ENCODE results near the gene CWC15. TPM values are rescaled to one million over a fixed set of nuclear protein-coding genes. Genes with fewer than 3 reads are reported as not detected.

The CWC15 gene
- total and polyA plus RNA-seq, 2 of the 13 experiments (the other 11 are each of a cell fraction or from before 2014, with no cell fraction given): 27.6 to 61.2 TPM

DNA sequence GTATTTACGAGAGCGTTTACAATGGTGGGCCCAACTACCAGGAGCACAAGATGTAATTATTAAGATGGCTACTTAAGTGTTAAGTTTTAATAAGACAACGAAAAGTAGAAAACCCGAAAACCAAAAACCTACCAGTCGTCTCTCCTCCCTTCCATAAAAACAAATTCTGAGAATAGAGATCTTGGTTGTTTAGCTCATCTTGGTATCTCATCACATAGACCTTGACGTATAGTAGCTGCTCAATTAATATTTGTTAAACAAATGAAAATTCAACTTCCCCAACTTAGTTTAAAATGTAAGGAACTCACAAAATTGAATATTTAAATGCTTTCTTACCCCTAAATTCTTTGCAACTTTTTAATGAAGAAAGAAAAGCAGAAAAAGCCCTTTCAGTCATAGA lies 822 bp upstream of the CWC15 start:
- intact Hi-C loops (cut with micrococcal nuclease; ENCODE audit: unreplicated experiment) (loop anchor here (10.0 kb wide), 1 partner anchor 171 kb away; no protein-coding TSS in a partner anchor), in situ Hi-C loops (cut with HindIII; ENCODE audit: extremely low pct_ligation_motif_present, low pct_unique_long_range_greater_than_20kb) (no loop called here)
- no peak for ATAC-seq
- H3K4me1 ChIP-seq (ENCODE audit: insufficient read depth, low read length): peaks cover 25% of the 10 kb centered on the region
- ChIA-PET CTCF (ENCODE audit: low intra/inter-chr PET ratio, low total read pairs) (no interaction called here), POLR2A (interaction anchor here (1.3 to 2.2 kb wide), 4 partner anchors 93 to 816 kb away, joined by 3 to 42 read pairs (median 10); partner anchors contain the start of genes CEP57, ENDOD1, FAM76B and SRSF8)
- no peaks in the 10 kb centered on the region; the same call in 1 of the 2 replicates for H4K20me1 ChIP-seq (ENCODE audit: insufficient read depth, low read length)
- no peaks in the 10 kb centered on the region; a peak in 1 of 5 replicates for H3K27me3 ChIP-seq (ENCODE audit: control insufficient read depth in 1 of 2, insufficient read depth in 2 of 2, low read length in 2 of 2)
- 0 out of 2 replicates have a peak, but pooled peaks have one; percentile 12 for TF ChIP-seq ZFP82 (CRISPR knock-in tag; IDR thresholded peaks at IDR 0.05; ENCODE audit: borderline replicate concordance)
- no peak for TF ChIP-seq CEBPB (IDR thresholded peaks at IDR 0.05; ENCODE audit: borderline replicate concordance, low read depth, low read length)
- H3K9ac ChIP-seq (ENCODE audit: insufficient read depth, low read depth, low read length): peak overlapping the region; percentile 95
- FAIRE-seq: no peak
- WGBS (ENCODE audit: low lambda C conversion rate): 54% methylated on average over 6 of the region's 6 CpGs
- no TSS peak for BruUV-seq (replicated peaks)
- H3K79me2 ChIP-seq (ENCODE audit: insufficient read depth, low read length): peaks cover 17% of the 10 kb centered on the region
- DNase-seq (ENCODE audit: low spot score): no peak
- no peaks in the 10 kb centered on the region for H3K9me3 ChIP-seq (ENCODE audit: low read length)
- H3K4me3 ChIP-seq (replicated peaks in 1 of 3; ENCODE audit: insufficient read depth in 1 of 3, low read depth in 2 of 3, low read length in 3 of 3): peak overlapping the region; percentile 93 to 99 (median 97); a peak in 5 of 6 replicates
- peaks cover 3 to 22% of the 10 kb centered on the region in 2 experiments for H3K36me3 ChIP-seq (replicated peaks in 1 of 2; ENCODE audit: control insufficient read depth in 1 of 2, insufficient read depth in 2 of 2, low read length in 2 of 2)
- peak overlapping the region; percentile 93 for H2AFZ ChIP-seq (ENCODE audit: low read length)
- H3K4me2 ChIP-seq (ENCODE audit: low read depth, low read length): peak overlapping the region; percentile 57
- peak overlapping the region; percentile 81 for H3K27ac ChIP-seq (ENCODE audit: extremely low read length, insufficient read depth, low read length)

DNA sequence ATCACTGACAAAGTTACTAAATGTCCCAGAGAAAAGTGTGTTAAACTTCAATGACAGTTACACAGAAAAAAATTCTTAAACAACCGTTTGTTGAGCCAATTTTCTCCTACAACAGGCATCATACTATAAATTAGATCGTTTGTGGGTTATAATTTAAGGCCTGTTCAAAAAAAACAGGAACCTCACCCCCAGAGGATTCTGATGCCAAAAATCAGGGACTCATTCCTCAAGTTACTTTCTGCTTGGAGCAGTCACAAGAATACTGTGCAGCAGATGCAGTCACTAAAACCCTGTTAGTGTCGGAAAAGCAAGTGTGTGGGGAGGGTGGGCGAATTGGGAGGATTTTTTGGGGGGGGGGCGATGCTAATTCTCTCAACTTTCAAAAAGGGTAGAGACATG lies 657 bp downstream of the CWC15 start:
- H2AFZ ChIP-seq (ENCODE audit: low read length): no peak overlapping the region
- CTCF ChIA-PET (ENCODE audit: low intra/inter-chr PET ratio, low total read pairs): no interaction called here

More for the DNA sequence above, 657 bp downstream of the CWC15 start:
- Histone ChIP-seq H4K20me1 (ENCODE audit: insufficient read depth, low read length) (no peaks in the 10 kb centered on the region; the same call in 1 of the 2 replicates), H3K9me3 (ENCODE audit: low read length) (no peaks in the 10 kb centered on the region), H3K9ac (ENCODE audit: insufficient read depth, low read depth, low read length) (peak overlapping the region; percentile 95), H3K36me3 (replicated peaks in 1 of 2; ENCODE audit: control insufficient read depth in 1 of 2, insufficient read depth in 2 of 2, low read length in 2 of 2) (peaks cover 3 to 30% of the 10 kb centered on the region in 2 experiments), H3K4me1 (ENCODE audit: insufficient read depth, low read length) (peaks cover 25% of the 10 kb centered on the region), H3K79me2 (ENCODE audit: insufficient read depth, low read length) (peaks cover 17% of the 10 kb centered on the region), H3K27me3 (ENCODE audit: control insufficient read depth in 1 of 2, insufficient read depth in 2 of 2, low read length in 2 of 2) (no peaks in the 10 kb centered on the region; a peak in 1 of 5 replicates), H3K4me3 (replicated peaks in 1 of 3; ENCODE audit: insufficient read depth in 1 of 3, low read depth in 2 of 3, low read length in 3 of 3) (peak overlapping the region; percentile 93 to 99 (median 97)), H3K27ac (ENCODE audit: extremely low read length, insufficient read depth, low read length) (peak overlapping the region; percentile 81), H3K4me2 (ENCODE audit: low read depth, low read length) (peak overlapping the region; percentile 72)
- no TSS peak for BruUV-seq (replicated peaks)
- intact Hi-C loops (cut with micrococcal nuclease; ENCODE audit: unreplicated experiment): loop anchor here (1.0 to 10.0 kb wide), 3 partner anchors 96 to 792 kb away; no protein-coding TSS in a partner anchor
- DNase-seq (ENCODE audit: low spot score): no peak
- FAIRE-seq: no peak
- in situ Hi-C loops (cut with HindIII; ENCODE audit: extremely low pct_ligation_motif_present, low pct_unique_long_range_greater_than_20kb): no loop called here
- POLR2A ChIA-PET: interaction anchor here (0.7 to 2.2 kb wide), 8 partner anchors 11 to 818 kb away, joined by 3 to 42 read pairs (median 4); partner anchors contain the start of genes CEP57, ENDOD1, FAM76B and SRSF8
- ATAC-seq: no peak
- TF ChIP-seq MYPOP (CRISPR knock-in tag; IDR thresholded peaks at IDR 0.05) (no peak), ZC3H13 (CRISPR knock-in tag; IDR thresholded peaks at IDR 0.05) (peak; percentile 17; the same call in 1 of the 2 replicates), SMAD3 (CRISPR knock-in tag; IDR thresholded peaks at IDR 0.05) (no peak), ZBTB37 (CRISPR knock-in tag; IDR thresholded peaks at IDR 0.05) (no peak), ATF7-NPFF (CRISPR knock-in tag; IDR thresholded peaks at IDR 0.05; ENCODE audit: low read depth) (no peak), GPN1 (CRISPR knock-in tag; IDR thresholded peaks at IDR 0.05; ENCODE audit: borderline replicate concordance) (no peak), SP2 (CRISPR knock-in tag; IDR thresholded peaks at IDR 0.05) (no peak)
- WGBS (ENCODE audit: low lambda C conversion rate): 7% methylated on average over 5 of the region's 5 CpGs
